ENCODE results near the gene F2RL2.

The F2RL2 gene

GRCh38 chr5:76642390-76643040 is 19.3 kb upstream of the F2RL2 start:
- H3K36me3 Mint-ChIP-seq = peaks cover 1 to 17% of the 10 kb centered on the region in 2 donors

GRCh38 chr5:76641514-76642120 is 18.4 kb upstream of the F2RL2 start:
- H3K4me3 Mint-ChIP-seq = no peak overlapping the region
- peak; percentile 51 to 65 for ATAC-seq (replicated peaks)
- no peaks in the 10 kb centered on the region for H3K27me3 Mint-ChIP-seq
- peaks cover 0 to 13% of the 10 kb centered on the region in 2 donors for H3K36me3 Mint-ChIP-seq
- peaks cover 7 to 22% of the 10 kb centered on the region in 2 donors for H3K4me1 Mint-ChIP-seq
- peak; percentile 27 for DNase-seq
- no peak overlapping the region for H3K27ac Mint-ChIP-seq
- H3K9me3 Mint-ChIP-seq = no peaks in the 10 kb centered on the region

More at GRCh38 chr5:76642390-76643040, 19.3 kb upstream of the F2RL2 start:
- H3K27me3 Mint-ChIP-seq = no peaks in the 10 kb centered on the region
- peak; percentile 87 to 91 for ATAC-seq (replicated peaks)
- peaks cover 2 to 3% of the 10 kb centered on the region in 2 donors for H3K9me3 Mint-ChIP-seq
- no peak for DNase-seq
- peak overlapping the region; percentile 25 for H3K27ac Mint-ChIP-seq
- peaks cover 7 to 22% of the 10 kb centered on the region in 2 donors for H3K4me1 Mint-ChIP-seq
- no peak overlapping the region for H3K4me3 Mint-ChIP-seq

- Mint-ChIP-seq H3K27ac (peak overlapping the region; percentile 1), H3K36me3 (peaks cover 0 to 4% of the 10 kb centered on the region in 2 donors), H3K9me3 (no peaks in the 10 kb centered on the region), H3K4me3 (peak overlapping the region in 1 of 2 donors; percentile 8), H3K4me1 (peaks cover 7 to 22% of the 10 kb centered on the region in 2 donors), H3K27me3 (no peaks in the 10 kb centered on the region)
- DNase-seq (no peak), ATAC-seq (replicated peaks) (no peak)
Measured at GRCh38 chr5:76638479-76638878, 15.3 kb upstream of the F2RL2 start.

- Mint-ChIP-seq H3K27me3 (no peaks in the 10 kb centered on the region), H3K4me3 (no peak overlapping the region), H3K27ac (no peak overlapping the region), H3K4me1 (peaks cover 7 to 17% of the 10 kb centered on the region in 2 donors), H3K9me3 (no peaks in the 10 kb centered on the region), H3K36me3 (no peaks in the 10 kb centered on the region)
- ATAC-seq (replicated peaks) (no peak), DNase-seq (no peak)
Measured at GRCh38 chr5:76637490-76637889, 14.3 kb upstream of the F2RL2 start.

- no peak overlapping the region for H3K27ac Mint-ChIP-seq
Measured at GRCh38 chr5:76634661-76635060, 11.5 kb upstream of the F2RL2 start.

GRCh38 chr5:76626738-76627137 is 3.5 kb upstream of the F2RL2 start:
- peaks cover 0 to 6% of the 10 kb centered on the region in 2 donors for H3K27me3 Mint-ChIP-seq
- ATAC-seq (replicated peaks) (peak in 1 of 2 donors; percentile 36), DNase-seq (no peak)
- peaks cover 0 to 6% of the 10 kb centered on the region in 2 donors for H3K36me3 Mint-ChIP-seq
- H3K27ac Mint-ChIP-seq = no peak overlapping the region
- H3K9me3 Mint-ChIP-seq = peaks cover 0 to 1% of the 10 kb centered on the region in 2 donors
- H3K4me3 Mint-ChIP-seq = no peak overlapping the region
- H3K4me1 Mint-ChIP-seq = peaks cover 2 to 21% of the 10 kb centered on the region in 2 donors

More at GRCh38 chr5:76634661-76635060, 11.5 kb upstream of the F2RL2 start:
- H3K9me3 Mint-ChIP-seq = no peaks in the 10 kb centered on the region
- H3K4me1 Mint-ChIP-seq = peaks cover 4 to 11% of the 10 kb centered on the region in 2 donors
- H3K4me3 Mint-ChIP-seq = no peak overlapping the region
- no peaks in the 10 kb centered on the region for H3K36me3 Mint-ChIP-seq
- no peaks in the 10 kb centered on the region for H3K27me3 Mint-ChIP-seq
- DNase-seq (no peak), ATAC-seq (replicated peaks) (no peak)

- Mint-ChIP-seq H3K36me3 (peaks cover 0 to 6% of the 10 kb centered on the region in 2 donors), H3K4me1 (peaks cover 2 to 21% of the 10 kb centered on the region in 2 donors), H3K9me3 (peaks cover 0 to 1% of the 10 kb centered on the region in 2 donors), H3K4me3 (no peak overlapping the region), H3K27ac (no peak overlapping the region), H3K27me3 (peaks cover 0 to 6% of the 10 kb centered on the region in 2 donors)
- no peak for DNase-seq
- no peak for ATAC-seq (replicated peaks)
Measured at GRCh38 chr5:76625087-76625815, 2.0 kb upstream of the F2RL2 start.

GRCh38 chr5:76622076-76622475 is 1.1 kb downstream of the F2RL2 start:
- Mint-ChIP-seq H3K27ac (no peak overlapping the region), H3K36me3 (peaks cover 0 to 6% of the 10 kb centered on the region in 2 donors), H3K9me3 (peaks cover 0 to 1% of the 10 kb centered on the region in 2 donors), H3K4me3 (no peak overlapping the region), H3K4me1 (peaks cover 2 to 21% of the 10 kb centered on the region in 2 donors), H3K27me3 (peaks cover 0 to 6% of the 10 kb centered on the region in 2 donors)
- ATAC-seq (replicated peaks) (no peak), DNase-seq (no peak)

- Mint-ChIP-seq H3K9me3 (no peaks in the 10 kb centered on the region), H3K27me3 (no peaks in the 10 kb centered on the region), H3K27ac (no peak overlapping the region), H3K36me3 (peaks cover 0 to 3% of the 10 kb centered on the region in 2 donors), H3K4me1 (peaks cover 2 to 7% of the 10 kb centered on the region in 2 donors), H3K4me3 (no peak overlapping the region)
- ATAC-seq (replicated peaks) = no peak
- DNase-seq = no peak
Measured at GRCh38 chr5:76620166-76620565, 3.0 kb downstream of the F2RL2 start.

GRCh38 chr5:76617675-76618074 is 5.5 kb downstream of the F2RL2 start:
- peaks cover 0 to 3% of the 10 kb centered on the region in 2 donors for H3K36me3 Mint-ChIP-seq
- H3K27me3 Mint-ChIP-seq = no peaks in the 10 kb centered on the region
- H3K4me3 Mint-ChIP-seq = no peak overlapping the region
- DNase-seq (no peak), ATAC-seq (replicated peaks) (no peak)
- H3K4me1 Mint-ChIP-seq = no peaks in the 10 kb centered on the region
- no peak overlapping the region for H3K27ac Mint-ChIP-seq
- H3K9me3 Mint-ChIP-seq = no peaks in the 10 kb centered on the region

- H3K9me3 Mint-ChIP-seq = no peaks in the 10 kb centered on the region
- ATAC-seq (replicated peaks) (no peak), DNase-seq (no peak)
- peaks cover 0 to 3% of the 10 kb centered on the region in 2 donors for H3K36me3 Mint-ChIP-seq
- no peaks in the 10 kb centered on the region for H3K27me3 Mint-ChIP-seq
- no peaks in the 10 kb centered on the region for H3K4me1 Mint-ChIP-seq
- H3K4me3 Mint-ChIP-seq = no peak overlapping the region
- H3K27ac Mint-ChIP-seq = no peak overlapping the region
Measured at GRCh38 chr5:76617229-76617628, 6.0 kb downstream of the F2RL2 start.

GRCh38 chr5:76616206-76616605 is 7.0 kb downstream of the F2RL2 start:
- no peaks in the 10 kb centered on the region for H3K36me3 Mint-ChIP-seq
- no peaks in the 10 kb centered on the region for H3K4me1 Mint-ChIP-seq
- no peaks in the 10 kb centered on the region for H3K9me3 Mint-ChIP-seq
- ATAC-seq (replicated peaks) (no peak), DNase-seq (no peak)
- no peak overlapping the region for H3K27ac Mint-ChIP-seq
- H3K4me3 Mint-ChIP-seq = no peak overlapping the region
- no peaks in the 10 kb centered on the region for H3K27me3 Mint-ChIP-seq

- Mint-ChIP-seq H3K27ac (no peak overlapping the region), H3K4me1 (no peaks in the 10 kb centered on the region), H3K9me3 (no peaks in the 10 kb centered on the region), H3K4me3 (no peak overlapping the region), H3K36me3 (no peaks in the 10 kb centered on the region), H3K27me3 (no peaks in the 10 kb centered on the region)
- ATAC-seq (replicated peaks) (no peak), DNase-seq (no peak)
Measured at GRCh38 chr5:76615759-76616158, 7.4 kb downstream of the F2RL2 start.

- peaks cover 4 to 6% of the 10 kb centered on the region in 2 donors for H3K4me1 Mint-ChIP-seq
Measured at GRCh38 chr5:76612942-76613341, 10.3 kb downstream of the F2RL2 start.

More at GRCh38 chr5:76612942-76613341, 10.3 kb downstream of the F2RL2 start:
- no peaks in the 10 kb centered on the region for H3K27me3 Mint-ChIP-seq
- H3K9me3 Mint-ChIP-seq = no peaks in the 10 kb centered on the region
- H3K27ac Mint-ChIP-seq = no peak overlapping the region
- H3K36me3 Mint-ChIP-seq = no peaks in the 10 kb centered on the region
- DNase-seq (no peak), ATAC-seq (replicated peaks) (no peak)
- no peak overlapping the region for H3K4me3 Mint-ChIP-seq

Measured in stimulated activated naive B cell treated with anti-CD40 and anti-IgM and Interleukin-4, amounts not matched to agents 10 μg/mL and 1 μg/mL and 100 μg/mL, for 72 hours (primary cell).